ENCODE measurements around the gene PODXL2. TPM values are rescaled to one million over a fixed set of nuclear protein-coding genes. Genes with fewer than 3 reads are reported as not detected.

Gene PODXL2
- total RNA-seq, 4 donors from 2014 or later = 9.7 to 18.9 (median 15.9) TPM

DNA sequence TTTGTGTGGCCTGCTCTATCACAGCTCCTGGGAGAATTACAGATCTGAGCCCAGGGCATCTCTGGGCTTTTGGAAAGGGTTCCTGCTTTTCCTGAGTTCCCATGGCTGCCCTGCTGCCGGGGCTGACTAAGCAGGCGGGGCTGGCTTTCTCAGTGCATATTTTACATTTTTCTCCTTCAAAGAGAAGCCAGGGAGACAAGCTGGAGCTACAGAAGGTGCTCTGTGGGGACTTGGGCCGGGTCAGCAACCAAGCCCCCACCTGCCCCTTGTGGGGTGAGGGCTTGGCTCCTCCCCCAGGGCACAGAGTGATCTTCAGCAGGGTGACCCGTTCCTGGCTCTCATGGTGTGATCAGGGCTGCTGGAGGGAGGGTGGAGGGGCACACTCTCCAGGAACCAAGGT, 61.1 kb downstream of the PODXL2 start:
- no peak for DNase-seq
- intact Hi-C loops (cut with DNase I; ENCODE audit: low total_unique reads) (loop anchor here (5.0 kb wide), 1 partner anchor 132 kb away; the partner anchor contains the start of gene MGLL), in situ Hi-C loops (cut with MboI; ENCODE audit: low pct_ligation_motif_present in 1 of 4, low pct_unique_long_range_greater_than_20kb in 1 of 4, low sequenced_read_pairs in 3 of 4) (loop anchor here in 1 of 4 donors (25.0 kb wide), 1 partner anchor 147 kb away; no protein-coding TSS in a partner anchor)
- WGBS, 2 donors (ENCODE audit: low coverage in 1 of 2) = 70 to 100% methylated on average over 1 to 4 of the region's 4 CpGs
- Histone ChIP-seq H3K27me3 (no peaks in the 10 kb centered on the region), H3K4me3 (no peak overlapping the region), H3K27ac (peak overlapping the region; percentile 2 to 70 (median 61)), H3K36me3 (peaks cover 0 to 3% (median 0%) of the 10 kb centered on the region in 4 donors), H3K4me1 (peaks cover 6 to 13% (median 9%) of the 10 kb centered on the region in 4 donors), H3K9me3 (no peaks in the 10 kb centered on the region)
- TF ChIP-seq, protein P1, sequence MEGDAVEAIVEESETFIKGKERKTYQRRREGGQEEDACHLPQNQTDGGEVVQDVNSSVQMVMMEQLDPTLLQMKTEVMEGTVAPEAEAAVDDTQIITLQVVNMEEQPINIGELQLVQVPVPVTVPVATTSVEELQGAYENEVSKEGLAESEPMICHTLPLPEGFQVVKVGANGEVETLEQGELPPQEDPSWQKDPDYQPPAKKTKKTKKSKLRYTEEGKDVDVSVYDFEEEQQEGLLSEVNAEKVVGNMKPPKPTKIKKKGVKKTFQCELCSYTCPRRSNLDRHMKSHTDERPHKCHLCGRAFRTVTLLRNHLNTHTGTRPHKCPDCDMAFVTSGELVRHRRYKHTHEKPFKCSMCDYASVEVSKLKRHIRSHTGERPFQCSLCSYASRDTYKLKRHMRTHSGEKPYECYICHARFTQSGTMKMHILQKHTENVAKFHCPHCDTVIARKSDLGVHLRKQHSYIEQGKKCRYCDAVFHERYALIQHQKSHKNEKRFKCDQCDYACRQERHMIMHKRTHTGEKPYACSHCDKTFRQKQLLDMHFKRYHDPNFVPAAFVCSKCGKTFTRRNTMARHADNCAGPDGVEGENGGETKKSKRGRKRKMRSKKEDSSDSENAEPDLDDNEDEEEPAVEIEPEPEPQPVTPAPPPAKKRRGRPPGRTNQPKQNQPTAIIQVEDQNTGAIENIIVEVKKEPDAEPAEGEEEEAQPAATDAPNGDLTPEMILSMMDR (IDR thresholded peaks at IDR 0.05) = no peak
- TF ChIP-seq EP300 (IDR thresholded peaks at IDR 0.05; ENCODE audit: low read depth) (no peak), POLR2AphosphoS5 (IDR thresholded peaks at IDR 0.05) (no peak), POLR2A (IDR thresholded peaks at IDR 0.05) (no peak)

DNA sequence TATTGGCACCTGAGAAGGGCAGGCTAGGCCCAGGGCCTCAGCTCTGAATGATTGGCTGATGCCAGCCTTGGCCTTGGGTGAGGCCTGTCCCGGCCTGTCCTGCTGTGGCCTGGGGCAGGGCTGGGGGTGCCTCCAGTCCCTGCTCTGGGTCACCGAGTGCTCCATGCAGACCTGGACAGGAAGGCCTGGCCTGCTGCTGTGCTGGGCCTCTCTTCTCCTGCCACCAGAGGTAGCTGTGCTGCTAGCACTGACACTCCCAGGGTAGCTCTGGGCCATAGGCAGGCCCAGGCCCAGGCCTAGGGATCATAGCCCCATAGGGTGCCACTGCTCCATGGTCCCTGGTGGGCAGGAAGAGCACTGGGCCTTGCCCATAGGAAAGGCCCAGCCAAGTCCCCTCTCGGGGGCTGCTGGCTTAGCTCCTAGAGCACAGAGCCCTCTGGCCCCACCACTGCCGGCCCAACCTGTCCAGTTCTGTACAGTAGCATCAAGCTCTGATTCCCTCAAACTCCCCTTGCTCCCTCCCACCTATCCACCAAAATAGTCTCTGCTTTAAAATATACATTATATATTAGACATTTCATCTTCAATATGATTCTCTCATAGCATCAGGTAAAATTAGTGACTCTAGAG, 62.0 kb downstream of the PODXL2 start:
- in situ Hi-C loops (cut with MboI; ENCODE audit: low pct_ligation_motif_present in 1 of 4, low pct_unique_long_range_greater_than_20kb in 1 of 4, low sequenced_read_pairs in 3 of 4) (loop anchor here in 1 of 4 donors (25.0 kb wide), 1 partner anchor 146 kb away; no protein-coding TSS in a partner anchor), intact Hi-C loops (cut with DNase I; ENCODE audit: low total_unique reads) (loop anchor here (5.0 kb wide), 1 partner anchor 131 kb away; the partner anchor contains the start of gene MGLL)
- peaks cover 0 to 3% (median 0%) of the 10 kb centered on the region in 4 donors for H3K36me3 ChIP-seq
- H3K4me3 ChIP-seq = no peak overlapping the region
- H3K27me3 ChIP-seq = no peaks in the 10 kb centered on the region
- no peaks in the 10 kb centered on the region for H3K9me3 ChIP-seq
- WGBS, 2 donors (ENCODE audit: low coverage in 1 of 2) = 73% methylated on average over 4 of the region's 4 CpGs; no CpG with 5 or more reads in 1 of the 2 donors
- no peak for TF ChIP-seq POLR2AphosphoS5 (IDR thresholded peaks at IDR 0.05)
- TF ChIP-seq, protein P1 (IDR thresholded peaks at IDR 0.05) = peak; percentile 33 to 46 (median 41)
- H3K4me1 ChIP-seq = peaks cover 6 to 13% (median 9%) of the 10 kb centered on the region in 4 donors
- H3K27ac ChIP-seq = peak overlapping the region; percentile 2 to 70 (median 61)
- DNase-seq = no peak

DNA sequence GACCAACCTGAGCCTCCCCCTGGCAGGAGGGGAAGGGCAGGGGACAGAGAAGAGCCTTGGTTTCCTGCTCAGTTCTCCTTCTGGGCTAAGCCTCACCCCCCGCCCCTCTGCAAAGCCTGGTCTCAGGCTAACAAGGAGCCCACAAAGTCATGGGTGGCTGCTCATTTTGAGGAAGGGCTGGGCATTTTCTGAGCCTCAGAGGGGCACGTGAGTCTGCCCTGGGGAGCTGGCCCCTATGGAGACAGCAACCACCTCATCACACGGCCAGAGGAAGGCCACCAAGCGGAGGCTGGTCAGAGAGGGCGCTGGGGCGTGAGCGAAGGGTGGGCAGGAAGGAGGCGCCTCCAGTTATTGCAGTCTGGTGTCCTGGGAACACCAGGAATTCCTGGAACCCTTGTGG, 62.5 kb downstream of the PODXL2 start:
- in situ Hi-C loops (cut with MboI; ENCODE audit: low pct_ligation_motif_present in 1 of 4, low pct_unique_long_range_greater_than_20kb in 1 of 4, low sequenced_read_pairs in 3 of 4) = loop anchor here in 1 of 4 donors (25.0 kb wide), 1 partner anchor 146 kb away; no protein-coding TSS in a partner anchor
- WGBS, 2 donors (ENCODE audit: low coverage in 1 of 2) = 76 to 100% methylated on average over 1 to 8 of the region's 8 CpGs
- peaks cover 0 to 3% (median 0%) of the 10 kb centered on the region in 4 donors for H3K36me3 ChIP-seq
- peak overlapping the region in 2 of 4 donors; percentile 59 to 70 for H3K27ac ChIP-seq
- intact Hi-C loops (cut with DNase I; ENCODE audit: low total_unique reads) = loop anchor here (5.0 kb wide), 1 partner anchor 131 kb away; the partner anchor contains the start of gene MGLL
- TF ChIP-seq, protein P1 (IDR thresholded peaks at IDR 0.05) = no peak
- no peak for TF ChIP-seq POLR2A (IDR thresholded peaks at IDR 0.05)
- no peak for TF ChIP-seq EP300 (IDR thresholded peaks at IDR 0.05; ENCODE audit: low read depth)
- TF ChIP-seq POLR2AphosphoS5 (IDR thresholded peaks at IDR 0.05) = no peak
- no peaks in the 10 kb centered on the region for H3K27me3 ChIP-seq
- H3K4me3 ChIP-seq = no peak overlapping the region
- peaks cover 7 to 15% (median 11%) of the 10 kb centered on the region in 4 donors for H3K4me1 ChIP-seq
- DNase-seq = no peak
- no peaks in the 10 kb centered on the region for H3K9me3 ChIP-seq

DNA sequence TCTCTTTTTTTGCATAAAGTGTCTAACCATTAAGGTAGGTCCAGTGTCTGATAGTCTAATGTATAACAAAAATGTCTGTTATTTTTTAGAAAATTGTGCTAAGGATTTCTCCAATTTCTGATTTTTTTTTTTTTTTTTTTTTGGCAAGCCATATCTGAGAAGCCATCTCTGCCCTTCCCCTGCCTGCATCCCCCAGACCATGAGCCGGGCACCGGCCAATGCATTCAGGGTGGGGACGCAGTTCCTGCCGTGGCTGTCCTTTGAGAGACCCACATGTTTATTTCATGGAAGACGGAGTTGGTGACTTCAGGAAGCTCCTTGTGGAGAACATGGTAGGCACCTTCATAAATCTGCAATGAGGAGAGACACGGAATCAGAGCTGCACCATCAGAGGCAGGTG, 63.0 kb downstream of the PODXL2 start:
- TF ChIP-seq EP300 (IDR thresholded peaks at IDR 0.05; ENCODE audit: low read depth) = no peak
- TF ChIP-seq POLR2AphosphoS5 (IDR thresholded peaks at IDR 0.05) = no peak
- TF ChIP-seq, protein P1 (IDR thresholded peaks at IDR 0.05) = no peak
- no peak for TF ChIP-seq POLR2A (IDR thresholded peaks at IDR 0.05)
- Histone ChIP-seq H3K9me3 (no peaks in the 10 kb centered on the region), H3K27me3 (no peaks in the 10 kb centered on the region), H3K4me1 (peaks cover 12 to 20% (median 16%) of the 10 kb centered on the region in 4 donors), H3K27ac (no peak overlapping the region), H3K36me3 (peaks cover 0 to 3% (median 0%) of the 10 kb centered on the region in 4 donors), H3K4me3 (no peak overlapping the region)
- WGBS, 2 donors (ENCODE audit: low coverage in 1 of 2) = 92% methylated on average over 6 of the region's 6 CpGs; no CpG with 5 or more reads in 1 of the 2 donors
- intact Hi-C loops (cut with DNase I; ENCODE audit: low total_unique reads) (loop anchor here (5.0 kb wide), 1 partner anchor 130 kb away; the partner anchor contains the start of gene MGLL), in situ Hi-C loops (cut with MboI; ENCODE audit: low pct_ligation_motif_present in 1 of 4, low pct_unique_long_range_greater_than_20kb in 1 of 4, low sequenced_read_pairs in 3 of 4) (loop anchor here in 1 of 4 donors (25.0 kb wide), 1 partner anchor 145 kb away; no protein-coding TSS in a partner anchor)
- DNase-seq = no peak

Measured in transverse colon (tissue), 4 donors.